ENCODE measurements around the gene MAML2.

Gene MAML2

DNA sequence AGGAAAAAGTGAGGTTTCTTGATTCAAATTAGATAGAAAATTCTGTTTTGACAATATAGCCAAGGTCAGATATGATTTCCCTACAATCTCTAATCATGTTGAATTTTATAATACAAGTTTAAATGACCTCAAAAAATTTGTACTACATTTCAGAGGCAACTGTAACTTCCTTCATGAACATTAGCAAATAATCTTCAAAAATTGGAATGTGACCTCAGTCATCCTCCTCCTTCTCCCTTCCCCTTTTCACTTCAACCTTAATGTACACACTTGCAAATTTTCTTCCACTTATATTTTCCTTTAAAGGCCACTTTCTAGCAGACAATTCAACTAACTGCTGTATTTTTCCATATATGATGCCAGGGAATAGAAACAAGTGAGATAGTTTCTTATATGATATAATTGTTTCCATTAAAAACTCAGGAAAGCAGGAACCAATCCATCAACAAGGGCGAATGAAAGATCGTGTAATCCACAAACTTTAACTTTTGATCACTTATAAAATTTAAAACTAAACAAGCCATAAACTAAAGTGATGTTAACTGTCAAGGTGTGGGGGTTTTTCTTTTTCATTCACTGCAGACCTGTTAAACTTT is 60.3 kb downstream of the MAML2 start:
- DNase-seq (ENCODE audit: low read depth), result no peak
- TF ChIP-seq, protein P1, sequence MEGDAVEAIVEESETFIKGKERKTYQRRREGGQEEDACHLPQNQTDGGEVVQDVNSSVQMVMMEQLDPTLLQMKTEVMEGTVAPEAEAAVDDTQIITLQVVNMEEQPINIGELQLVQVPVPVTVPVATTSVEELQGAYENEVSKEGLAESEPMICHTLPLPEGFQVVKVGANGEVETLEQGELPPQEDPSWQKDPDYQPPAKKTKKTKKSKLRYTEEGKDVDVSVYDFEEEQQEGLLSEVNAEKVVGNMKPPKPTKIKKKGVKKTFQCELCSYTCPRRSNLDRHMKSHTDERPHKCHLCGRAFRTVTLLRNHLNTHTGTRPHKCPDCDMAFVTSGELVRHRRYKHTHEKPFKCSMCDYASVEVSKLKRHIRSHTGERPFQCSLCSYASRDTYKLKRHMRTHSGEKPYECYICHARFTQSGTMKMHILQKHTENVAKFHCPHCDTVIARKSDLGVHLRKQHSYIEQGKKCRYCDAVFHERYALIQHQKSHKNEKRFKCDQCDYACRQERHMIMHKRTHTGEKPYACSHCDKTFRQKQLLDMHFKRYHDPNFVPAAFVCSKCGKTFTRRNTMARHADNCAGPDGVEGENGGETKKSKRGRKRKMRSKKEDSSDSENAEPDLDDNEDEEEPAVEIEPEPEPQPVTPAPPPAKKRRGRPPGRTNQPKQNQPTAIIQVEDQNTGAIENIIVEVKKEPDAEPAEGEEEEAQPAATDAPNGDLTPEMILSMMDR (IDR thresholded peaks at IDR 0.05; ENCODE audit: insufficient read depth, low read depth, low read length, missing control alignments), result no peak
- no peak overlapping the region for H3K4me3 ChIP-seq (ENCODE audit: low read length)

DNA sequence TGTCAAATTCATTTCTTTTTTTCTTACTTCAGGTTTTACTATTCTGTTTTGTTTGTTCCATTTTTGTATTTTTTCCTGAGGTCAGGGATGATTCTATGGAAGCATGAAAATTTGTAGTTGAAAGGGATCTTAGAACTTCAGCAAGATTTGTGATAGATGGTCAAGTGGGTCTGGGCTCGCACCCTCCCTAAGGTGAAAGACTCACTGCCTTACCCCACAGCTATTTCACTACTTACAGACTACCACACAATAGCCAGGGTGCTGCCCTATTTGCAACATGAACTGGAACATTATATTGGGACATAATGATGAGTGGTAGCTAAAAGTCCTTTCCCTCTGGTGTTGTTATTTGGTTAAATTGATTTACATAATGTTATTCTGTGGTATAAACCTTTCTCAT is 62.6 kb downstream of the MAML2 start:
- TF ChIP-seq, protein P1 (IDR thresholded peaks at IDR 0.05; ENCODE audit: insufficient read depth, low read depth, low read length, missing control alignments), result no peak
- H3K4me3 ChIP-seq (ENCODE audit: low read length), result no peak overlapping the region
- peak; percentile 22 for DNase-seq (ENCODE audit: low read depth)

- no peak for DNase-seq (ENCODE audit: low read depth)
- H3K4me3 ChIP-seq (ENCODE audit: low read length), result no peak overlapping the region
- TF ChIP-seq, protein P1 (IDR thresholded peaks at IDR 0.05; ENCODE audit: insufficient read depth, low read depth, low read length, missing control alignments), result no peak
Observed at GRCh38 chr11:96279896-96280290, 63.1 kb downstream of the MAML2 start.

- H3K4me3 ChIP-seq (ENCODE audit: low read length), result no peak overlapping the region
- TF ChIP-seq, protein P1 (IDR thresholded peaks at IDR 0.05; ENCODE audit: insufficient read depth, low read depth, low read length, missing control alignments), result no peak
- DNase-seq (ENCODE audit: low read depth), result peak; percentile 92
Observed at GRCh38 chr11:96279018-96279895, 63.7 kb downstream of the MAML2 start.

DNA sequence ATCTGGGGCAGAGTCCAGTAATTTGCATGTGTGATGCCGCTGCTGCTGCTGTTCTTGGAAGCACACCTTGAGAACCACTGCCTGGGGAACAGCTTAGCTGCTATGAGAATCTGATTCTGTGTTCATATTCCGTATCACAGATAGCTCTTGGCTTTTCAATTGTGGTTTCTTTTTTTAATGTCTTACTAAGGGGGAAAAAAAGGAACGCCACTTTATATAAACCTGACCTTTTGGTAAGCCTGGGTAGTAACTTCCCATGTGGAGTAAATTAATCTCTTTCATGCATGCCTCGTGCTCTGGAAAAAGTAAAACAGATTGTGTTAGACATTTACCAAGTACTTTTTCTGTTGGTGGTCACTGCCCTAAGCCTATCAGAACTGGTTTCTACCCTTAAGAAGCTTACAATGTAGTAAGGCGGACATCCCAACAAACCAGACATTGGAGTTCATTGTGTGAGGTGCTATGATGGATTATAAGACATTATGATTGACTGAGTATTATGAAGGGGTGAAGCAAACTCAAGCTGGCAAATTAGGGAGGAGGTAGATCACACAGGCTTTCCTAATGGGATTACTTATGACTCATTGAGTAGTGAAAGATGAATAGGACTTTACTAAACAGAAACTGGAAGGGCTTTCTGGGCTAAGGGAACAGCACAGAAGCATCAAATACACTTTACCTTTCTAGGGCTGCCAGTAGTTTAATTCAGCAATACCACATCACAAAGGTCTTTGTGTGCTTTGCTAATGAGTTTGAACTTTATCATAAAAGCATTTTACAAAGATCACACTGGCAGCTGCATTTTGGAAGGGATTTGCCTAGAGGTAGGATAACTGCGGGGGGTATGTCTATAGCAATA is 64.7 kb downstream of the MAML2 start:
- H3K4me3 ChIP-seq (ENCODE audit: low read length), result no peak overlapping the region
- DNase-seq (ENCODE audit: low read depth), result peak; percentile 79
- TF ChIP-seq, protein P1 (IDR thresholded peaks at IDR 0.05; ENCODE audit: insufficient read depth, low read depth, low read length, missing control alignments), result no peak

DNA sequence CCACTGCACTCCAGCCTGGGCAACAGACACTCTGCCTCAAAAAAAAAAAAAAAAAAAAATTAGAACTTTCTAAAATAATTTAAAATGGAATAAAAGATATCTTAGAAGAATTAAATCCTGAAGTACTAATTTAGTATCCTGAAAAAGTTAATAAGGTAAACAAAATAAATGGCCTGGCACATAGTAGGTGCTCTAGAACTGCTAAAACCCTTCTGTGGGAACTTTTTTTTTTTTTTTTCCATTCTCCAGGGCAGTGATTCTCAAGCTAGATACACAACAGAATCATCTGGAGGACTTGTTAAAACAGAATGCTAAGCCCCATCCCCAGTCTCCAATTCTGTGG is 65.3 kb downstream of the MAML2 start:
- H3K4me3 ChIP-seq (ENCODE audit: low read length), result no peak overlapping the region
- DNase-seq (ENCODE audit: low read depth), result no peak
- TF ChIP-seq, protein P1 (IDR thresholded peaks at IDR 0.05; ENCODE audit: insufficient read depth, low read depth, low read length, missing control alignments), result no peak
